SU-DHL-6 (cell line): ENCODE measurements around the gene NOL9.

Experiments used
- H2AFZ ChIP-seq: fragments of 200-600 bp; sonication (generic); 2 replicates; pipeline ENCODE4 v1.6.1; 2014; ENCODE audit warnings: low read depth, mild to moderate bottlenecking, moderate library complexity, mixed read lengths, antibody characterized with exemption, low read length; ENCODE audit not compliant: severe bottlenecking
- H3F3A ChIP-seq: fragments of 200-600 bp; shearing (Covaris generic); 2 replicates; pipeline ENCODE4 v1.6.0; 2016; ENCODE audit warnings: antibody characterized with exemption, mild to moderate bottlenecking; ENCODE audit not compliant: insufficient read depth
- H3K27ac ChIP-seq: fragments of 200-600 bp; sonication (generic); 2 replicates; pipeline ENCODE4 v1.5.1; 2016; ENCODE audit warnings: low read depth, mild to moderate bottlenecking, low read length, moderate library complexity, mixed read lengths
- H3K27me3 ChIP-seq: fragments of 200-600 bp; sonication (generic), shearing (Covaris generic); 2 replicates; pipeline ENCODE4 v1.6.0; 2014; ENCODE audit warnings: mild to moderate bottlenecking, low read length
- H3K36me3 ChIP-seq: fragments of 200-600 bp; sonication (generic); 2 replicates; pipeline ENCODE4 v1.6.1; 2014; ENCODE audit warnings: mild to moderate bottlenecking, low read length, mixed read lengths
- H3K4me2 ChIP-seq: fragments of 300-600, 200-600 bp; shearing (Covaris generic), sonication (generic); 2 replicates; pipeline ENCODE4 v1.6.0; 2014; ENCODE audit warnings: low read length, low read depth, mild to moderate bottlenecking; ENCODE audit not compliant: poor library complexity, severe bottlenecking
- H3K4me3 ChIP-seq: fragments of 200-600 bp; sonication (generic); 2 replicates; pipeline ENCODE4 v1.5.1; 2014; ENCODE audit warnings: antibody characterized with exemption, low read length, mild to moderate bottlenecking, mixed read lengths; ENCODE audit not compliant: insufficient read depth, poor library complexity, severe bottlenecking
- H3K79me2 ChIP-seq: fragments of 200-600 bp; sonication (generic); 2 replicates; pipeline ENCODE4 v1.6.1; 2014; ENCODE audit warnings: mild to moderate bottlenecking, low read length, moderate library complexity; ENCODE audit not compliant: insufficient read depth
- H3K9ac ChIP-seq: fragments of 200-600 bp; sonication (generic); 2 replicates; pipeline ENCODE4 v1.7.0; 2014; ENCODE audit warnings: mild to moderate bottlenecking, low read length
- H3K9me2 ChIP-seq: fragments of 200-600 bp; sonication (generic); replicated peaks from 2 replicates; pipeline ENCODE4 v1.6.1; 2014; ENCODE audit warnings: low read length; ENCODE audit not compliant: insufficient read depth
- H3K9me3 ChIP-seq: fragments of 200-600 bp; sonication (generic); 2 replicates; pipeline ENCODE4 v1.6.1; 2014; ENCODE audit warnings: low read length, mixed read lengths; ENCODE audit not compliant: insufficient read depth
- H4K20me1 ChIP-seq: fragments of 200-600 bp; sonication (generic); 2 replicates; pipeline ENCODE4 v1.6.1; 2014; ENCODE audit warnings: low read depth, mild to moderate bottlenecking, antibody characterized with exemption, low read length, moderate library complexity, mixed read lengths
- CTCF ChIP-seq: fragments of 200-600 bp; sonication (generic); IDR thresholded peaks from one replicate; pipeline ENCODE4 v1.5.1; 2017; ENCODE audit warnings: antibody characterized with exemption, mild to moderate bottlenecking, low read length, moderate library complexity; ENCODE audit not compliant: insufficient read depth, poor library complexity, severe bottlenecking
- EZH2phosphoT487 ChIP-seq: fragments of 200-600 bp; sonication (generic), shearing (Covaris generic); conservative IDR thresholded peaks from 2 replicates; pipeline ENCODE4 v1.6.1; 2018; ENCODE audit warnings: mild to moderate bottlenecking, antibody characterized with exemption, low read length, moderate library complexity, mixed read lengths

The NOL9 gene

GRCh38 chr1:6580119-6580592 is 25.8 kb upstream of the NOL9 start:
- no peak overlapping the region for H3K27ac ChIP-seq
- no peaks in the 10 kb centered on the region for H3K27me3 ChIP-seq
- peak overlapping the region; percentile 82 for H3K9ac ChIP-seq
- H3K4me2 ChIP-seq: peak overlapping the region; percentile 83
- peak overlapping the region; percentile 81 for H3K4me3 ChIP-seq
- no peaks in the 10 kb centered on the region for H3K9me2 ChIP-seq
- no peaks in the 10 kb centered on the region for H3F3A ChIP-seq
- H2AFZ ChIP-seq: peak overlapping the region; percentile 29
- no peak for TF ChIP-seq EZH2phosphoT487
- TF ChIP-seq CTCF: no peak
- no peaks in the 10 kb centered on the region for H3K36me3 ChIP-seq
- no peaks in the 10 kb centered on the region for H4K20me1 ChIP-seq
- H3K9me3 ChIP-seq: no peaks in the 10 kb centered on the region
- peaks cover 13% of the 10 kb centered on the region; the same call in 1 of the 2 replicates for H3K79me2 ChIP-seq

- peak within 1 kb of the TSS; percentile 82 for H3K9ac ChIP-seq
- peaks cover 13% of the 10 kb centered on the region; the same call in 1 of the 2 replicates for H3K79me2 ChIP-seq
- no peaks in the 10 kb centered on the region for H4K20me1 ChIP-seq
- no peaks in the 10 kb centered on the region for H3K9me3 ChIP-seq
- no peaks in the 10 kb centered on the region for H3F3A ChIP-seq
- no peaks in the 10 kb centered on the region for H3K36me3 ChIP-seq
- no peak within 1 kb of the TSS for H3K27ac ChIP-seq
- peak within 1 kb of the TSS; percentile 99 for H2AFZ ChIP-seq
- H3K27me3 ChIP-seq: no peaks in the 10 kb centered on the region
- TF ChIP-seq EZH2phosphoT487: no peak
- peak within 1 kb of the TSS; percentile 83 for H3K4me2 ChIP-seq
- no peaks in the 10 kb centered on the region for H3K9me2 ChIP-seq
- H3K4me3 ChIP-seq: peak within 1 kb of the TSS; percentile 81
Observed at GRCh38 chr1:6579374-6580118, 25.2 kb upstream of the NOL9 start, which contains the start of gene ZBTB48. Gene ZBTB48 (plus strand): TSS chr1:6579994. CDS start chr1:6580610, 616 bp downstream.

- peak overlapping the region; percentile 99 for H2AFZ ChIP-seq
- H3K27me3 ChIP-seq: no peaks in the 10 kb centered on the region
- no peaks in the 10 kb centered on the region for H3K9me2 ChIP-seq
- H4K20me1 ChIP-seq: no peaks in the 10 kb centered on the region
- peak overlapping the region; percentile 82; the same call in 1 of the 2 replicates for H3K9ac ChIP-seq
- H3K79me2 ChIP-seq: peaks cover 13% of the 10 kb centered on the region; the same call in 1 of the 2 replicates
- H3F3A ChIP-seq: no peaks in the 10 kb centered on the region
- H3K4me2 ChIP-seq: peak overlapping the region; percentile 65
- TF ChIP-seq EZH2phosphoT487: no peak
- TF ChIP-seq CTCF: no peak
- H3K9me3 ChIP-seq: no peaks in the 10 kb centered on the region
- H3K27ac ChIP-seq: no peak overlapping the region
- H3K4me3 ChIP-seq: no peak overlapping the region
- H3K36me3 ChIP-seq: no peaks in the 10 kb centered on the region
Observed at GRCh38 chr1:6578624-6579373, 24.5 kb upstream of the NOL9 start.
